Stromal cell of bone marrow (primary cell): ENCODE data around the gene FMC1.

Experiments
- DNase-seq: peaks from one replicate; pipeline ENCODE4 v3.0.0-alpha.2; 2012; ENCODE audit warnings: low read depth

Gene FMC1

GRCh38 chr7:139374246-139374645 lies 33.1 kb downstream of the FMC1 start:
- no peak for DNase-seq

- DNase-seq, result no peak
Observed at GRCh38 chr7:139382439-139382838, 41.3 kb downstream of the FMC1 start.

DNA sequence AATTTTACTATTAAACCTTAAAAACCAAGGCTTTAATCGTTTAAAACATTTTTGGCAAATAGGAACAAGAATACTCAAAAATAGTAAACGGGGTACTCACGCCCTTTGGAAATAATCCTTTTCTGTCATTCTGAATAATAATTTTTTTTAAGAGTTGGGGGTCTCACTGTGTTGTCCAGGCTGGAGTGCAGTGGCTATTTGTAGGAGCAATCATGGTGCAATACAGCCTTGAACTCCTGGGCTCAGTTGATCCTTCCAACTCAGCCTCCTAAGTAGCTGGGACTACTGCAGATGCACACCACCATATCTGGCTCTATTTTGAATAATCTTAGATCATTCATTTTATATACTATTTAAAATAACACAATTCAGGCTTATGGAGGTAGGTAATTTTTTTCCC lies 43.5 kb downstream of the FMC1 start:
- no peak for DNase-seq

DNA sequence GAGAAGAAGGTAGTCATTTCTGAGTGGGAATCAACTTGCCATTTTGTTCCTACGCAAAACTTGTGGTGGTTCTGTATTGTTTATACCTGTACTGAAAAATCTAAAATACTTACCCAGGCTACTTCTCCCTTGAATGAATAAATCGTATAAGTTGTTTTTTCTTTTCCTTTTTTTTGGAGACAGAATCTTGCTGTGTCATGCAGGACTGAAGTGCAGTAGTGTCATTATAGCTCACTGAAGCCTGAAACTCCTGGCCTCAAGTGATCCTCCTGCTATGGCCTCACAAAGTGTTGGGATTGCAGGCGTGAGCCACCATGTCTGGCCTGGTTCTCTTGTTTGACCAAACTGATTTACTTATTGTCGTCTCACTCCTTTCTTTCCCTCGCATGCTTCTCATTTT lies 46.5 kb downstream of the FMC1 start:
- DNase-seq, result no peak

DNA sequence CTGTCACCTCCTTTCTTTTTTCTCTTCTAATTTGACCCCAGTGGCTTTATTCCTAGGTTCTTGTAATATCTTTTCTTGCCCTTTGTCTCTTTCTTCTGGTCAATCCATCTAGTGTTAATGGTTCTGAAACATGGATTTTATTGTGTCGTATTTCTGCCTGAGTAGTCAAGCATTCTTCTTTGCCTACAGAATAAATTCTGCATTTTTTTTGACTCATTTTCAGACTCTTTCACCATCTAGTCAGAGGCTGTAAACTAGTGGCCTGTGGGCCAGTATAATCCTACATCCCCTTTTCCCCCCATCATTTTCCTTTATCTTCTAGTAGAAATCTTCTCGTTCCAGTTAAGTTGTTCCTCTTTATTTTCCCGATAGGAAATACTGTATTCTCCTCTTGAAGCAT lies 48.0 kb downstream of the FMC1 start:
- DNase-seq, result no peak

GRCh38 chr7:139389774-139390173 lies 48.6 kb downstream of the FMC1 start:
- no peak for DNase-seq

DNA sequence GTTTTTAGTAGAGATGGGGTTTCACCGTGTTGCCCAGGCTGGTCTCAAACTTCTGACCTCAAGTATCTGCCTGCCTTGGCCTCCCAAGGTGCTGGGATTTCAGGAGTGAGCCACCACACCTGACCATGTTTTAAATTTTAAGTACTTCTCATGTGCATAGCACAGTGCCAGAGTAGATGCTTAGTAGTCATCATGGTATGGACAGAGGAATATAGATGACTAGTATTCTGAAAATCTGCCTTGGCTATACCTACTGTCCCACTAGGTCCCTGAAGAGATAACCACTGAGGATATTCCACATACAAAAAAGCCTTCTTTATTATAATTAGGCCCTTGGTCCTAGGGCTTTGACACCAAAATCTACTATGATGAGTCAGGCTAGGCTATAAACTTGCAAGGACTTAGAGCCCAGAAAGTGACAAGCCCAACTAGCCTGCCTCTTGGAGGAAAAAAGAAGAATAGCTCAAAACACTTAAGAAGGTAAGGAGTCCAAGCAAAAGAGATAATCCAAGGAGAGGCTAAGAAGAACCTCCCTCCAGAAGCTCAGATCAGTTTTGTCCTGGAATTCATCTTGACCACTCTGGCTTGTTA lies 52.6 kb downstream of the FMC1 start:
- DNase-seq, result peak; percentile 2

GRCh38 chr7:139394540-139394939 lies 53.4 kb downstream of the FMC1 start:
- no peak for DNase-seq
